DMS53 treated with DMSO at 0.1 percent for 48 hours (cell line): ENCODE measurements around the gene SUGP1.

Source experiments
- DNase-seq: peaks from one replicate; lab custom pipeline; 2025; ENCODE audit not compliant: unreplicated experiment; lab: John Stamatoyannopoulos, UW

Gene SUGP1

GRCh38 chr19:19304186-19304965 is 15.9 kb downstream of the SUGP1 start:
- no peak for DNase-seq

- no peak for DNase-seq
These were observed 16.9 kb downstream of the SUGP1 start for GRCh38 chr19:19303411-19303810.

- DNase-seq = no peak
These were observed 19.7 kb downstream of the SUGP1 start for GRCh38 chr19:19300613-19301012.

- DNase-seq = no peak
These were observed 22.6 kb downstream of the SUGP1 start for GRCh38 chr19:19297759-19298158.

GRCh38 chr19:19296953-19297689 is 23.2 kb downstream of the SUGP1 start:
- DNase-seq = no peak

GRCh38 chr19:19294914-19295313 is 25.4 kb downstream of the SUGP1 start:
- no peak for DNase-seq

GRCh38 chr19:19292607-19293006 is 27.7 kb downstream of the SUGP1 start:
- no peak for DNase-seq

- no peak for DNase-seq
These were observed 34.6 kb downstream of the SUGP1 start for GRCh38 chr19:19285686-19286085.

- DNase-seq = no peak
These were observed 39.7 kb downstream of the SUGP1 start for GRCh38 chr19:19280561-19280960.

GRCh38 chr19:19279853-19280252 is 40.5 kb downstream of the SUGP1 start:
- DNase-seq = no peak

- no peak for DNase-seq
These were observed 41.2 kb downstream of the SUGP1 start for GRCh38 chr19:19279062-19279612.

GRCh38 chr19:19278315-19278714 is 42.0 kb downstream of the SUGP1 start:
- DNase-seq = no peak

- DNase-seq = no peak
These were observed 43.5 kb downstream of the SUGP1 start for GRCh38 chr19:19276851-19277250.

- DNase-seq = no peak
These were observed 43.9 kb downstream of the SUGP1 start for GRCh38 chr19:19276386-19276785.

- no peak for DNase-seq
These were observed 45.4 kb downstream of the SUGP1 start for GRCh38 chr19:19274716-19275565.

GRCh38 chr19:19274146-19274545 is 46.2 kb downstream of the SUGP1 start:
- DNase-seq = no peak

- DNase-seq = no peak
These were observed 48.3 kb downstream of the SUGP1 start for GRCh38 chr19:19271828-19272599.

GRCh38 chr19:19270749-19271571 is 49.3 kb downstream of the SUGP1 start:
- DNase-seq = no peak

GRCh38 chr19:19269952-19270694 is 50.2 kb downstream of the SUGP1 start:
- DNase-seq = no peak
